HK-2 (cell line): ENCODE measurements around the gene F10.

Experiments
- DNase-seq: peaks from one replicate; pipeline ENCODE4 v3.0.0-alpha.2; 2018; ENCODE audit not compliant: unreplicated experiment

The F10 gene

DNA sequence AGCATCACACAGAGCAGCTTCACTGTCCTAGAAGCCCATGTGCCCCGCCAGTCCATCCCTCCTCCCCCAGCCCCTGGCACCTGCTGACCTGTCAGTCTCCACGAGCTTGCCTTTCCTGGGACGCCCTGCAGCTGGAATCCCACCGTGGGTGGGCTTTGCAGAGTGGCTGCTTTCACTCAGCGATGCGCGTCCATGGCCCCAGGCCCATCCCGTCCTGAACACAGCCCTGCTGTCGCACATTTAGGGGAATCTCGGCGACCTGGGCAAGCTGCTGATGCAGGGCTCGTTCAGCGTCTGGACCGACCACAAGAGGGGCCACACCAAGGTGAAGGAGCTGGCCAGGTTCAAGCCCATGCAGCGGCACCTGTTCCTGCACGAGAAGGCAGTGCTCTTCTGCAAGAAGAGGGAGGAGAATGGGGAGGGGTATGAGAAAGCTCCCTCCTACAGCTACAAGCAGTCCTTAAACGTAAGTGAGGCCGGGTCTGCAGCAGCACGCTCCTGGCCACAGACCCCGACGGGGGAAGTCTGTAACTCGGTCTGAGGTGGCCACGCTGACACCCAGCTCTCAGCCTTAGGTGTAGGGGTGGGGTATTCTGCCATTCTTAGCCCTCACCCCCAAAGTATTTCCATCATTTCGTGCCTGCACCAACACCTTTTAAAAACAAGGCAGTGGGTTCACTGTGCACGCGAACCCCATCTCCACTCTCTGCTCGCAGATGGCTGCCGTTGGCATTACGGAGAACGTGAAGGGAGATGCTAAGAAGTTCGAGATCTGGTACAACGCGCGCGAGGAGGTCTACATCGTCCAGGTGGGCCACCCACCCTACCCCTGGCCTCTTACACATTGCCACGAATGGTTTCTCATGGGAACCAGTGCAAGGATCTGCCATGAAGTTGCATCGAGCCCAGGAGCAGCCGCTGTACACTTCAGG is 35.3 kb upstream of the F10 start:
- no peak for DNase-seq

DNA sequence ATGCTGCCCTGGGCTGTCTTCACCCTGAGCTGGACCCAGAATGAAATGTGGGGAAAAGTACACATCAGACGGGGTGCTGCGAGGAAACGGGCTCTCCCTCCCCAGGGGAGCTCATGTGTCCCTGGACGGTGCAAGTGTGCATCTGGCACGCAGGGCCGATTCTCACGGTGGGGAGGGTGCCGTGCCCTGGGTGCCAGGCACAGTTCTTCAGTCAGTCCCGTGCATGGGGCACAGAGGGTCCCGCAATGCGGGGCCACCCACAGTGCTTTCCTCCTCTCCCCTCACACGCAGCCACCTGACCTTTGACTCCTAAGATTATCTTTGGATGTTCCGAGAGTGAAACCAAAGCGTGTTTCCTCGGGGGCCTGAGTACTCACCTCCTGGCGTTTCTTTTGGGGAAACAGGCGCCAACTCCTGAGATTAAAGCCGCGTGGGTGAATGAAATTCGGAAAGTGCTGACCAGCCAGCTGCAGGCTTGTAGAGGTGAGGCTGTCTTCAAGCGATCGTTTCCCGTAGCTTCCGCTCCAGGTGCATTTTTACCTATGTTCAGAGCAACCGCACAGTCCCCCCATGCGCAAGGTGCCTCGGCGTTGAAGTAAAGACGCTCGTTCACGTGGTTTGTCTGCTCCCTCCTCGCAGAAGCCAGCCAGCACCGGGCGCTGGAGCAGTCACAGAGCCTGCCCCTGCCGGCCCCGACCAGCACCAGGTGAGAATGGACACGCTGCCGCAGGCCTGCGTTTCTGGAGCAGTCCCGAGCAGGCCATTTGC is 34.5 kb upstream of the F10 start:
- no peak for DNase-seq

GRCh38 chr13:113088691-113089020 is 33.9 kb upstream of the F10 start:
- no peak for DNase-seq

DNA sequence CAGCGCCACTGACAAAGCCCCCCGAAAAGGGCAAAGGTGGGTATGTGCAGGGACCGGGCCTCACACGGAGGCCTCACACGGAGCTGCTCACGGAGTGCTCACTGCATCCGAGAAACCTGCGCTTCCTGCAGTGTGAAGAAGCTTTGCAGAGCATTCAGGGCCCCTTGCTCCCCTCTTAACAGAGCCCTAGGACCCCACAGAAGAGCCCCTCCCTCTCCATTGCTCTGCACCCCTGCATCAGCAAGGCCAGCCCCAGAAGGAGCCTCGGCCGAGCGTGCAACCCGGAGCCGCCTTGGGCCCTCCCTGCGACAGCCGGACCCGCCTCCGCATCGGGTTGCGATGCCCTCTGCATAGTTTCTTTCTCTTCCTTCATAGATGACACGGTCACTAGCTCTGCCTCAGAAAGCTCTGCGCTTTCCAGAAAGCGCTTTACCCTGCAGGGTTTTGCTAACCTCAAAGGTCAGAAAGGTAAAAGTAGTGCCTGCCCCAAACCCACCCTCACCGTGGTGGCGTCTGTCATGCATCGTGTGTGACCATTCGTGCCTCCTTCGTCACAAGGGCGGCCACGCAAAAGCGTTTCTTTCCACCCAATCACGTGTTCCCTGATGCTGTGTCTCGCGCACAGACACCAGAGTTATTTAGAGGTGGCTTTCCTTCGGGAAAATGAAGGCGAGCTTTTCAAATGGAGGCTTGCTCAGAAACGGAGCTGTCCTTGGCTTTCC is 32.7 kb upstream of the F10 start:
- no peak for DNase-seq

DNA sequence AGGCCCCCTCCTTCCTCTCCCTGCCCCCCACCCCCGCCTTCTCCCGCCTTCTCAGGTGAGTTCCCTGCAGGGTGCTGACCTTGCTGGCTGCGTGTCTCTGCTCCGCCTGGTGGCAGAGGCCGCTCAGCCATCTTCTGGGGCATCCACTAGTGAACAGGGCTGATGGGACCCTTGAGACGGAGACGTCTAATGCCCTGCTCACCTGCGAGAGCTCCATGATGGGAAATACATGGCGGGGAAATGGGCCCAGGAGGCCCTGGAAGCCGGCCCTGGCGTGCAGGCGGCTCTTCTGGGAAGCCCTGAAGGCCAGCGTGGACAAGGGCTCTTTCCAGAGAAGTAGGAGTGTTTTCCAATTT is 32.2 kb upstream of the F10 start:
- DNase-seq = no peak

DNA sequence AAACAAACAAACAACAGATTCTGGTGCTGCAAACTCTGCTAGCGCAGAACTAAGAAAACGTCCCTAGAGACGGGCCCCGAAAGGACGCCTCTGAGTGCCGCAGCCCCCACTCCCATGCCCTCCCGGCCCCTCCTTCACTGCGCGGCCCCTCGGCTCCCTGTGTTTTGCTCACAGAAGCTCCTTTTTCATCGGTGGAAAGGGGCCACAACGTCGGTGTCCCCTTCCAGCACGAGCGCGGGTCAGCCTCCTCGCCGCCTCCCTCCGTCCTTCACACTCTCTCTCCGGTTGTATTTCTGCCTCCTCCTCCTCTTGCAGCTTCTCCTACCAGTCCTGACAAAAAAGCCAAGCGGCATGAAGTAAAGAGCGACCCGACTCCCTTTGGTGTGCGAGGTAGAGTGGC is 31.8 kb upstream of the F10 start:
- no peak for DNase-seq

- DNase-seq = no peak
Observed at GRCh38 chr13:113091211-113091771, 31.3 kb upstream of the F10 start.

DNA sequence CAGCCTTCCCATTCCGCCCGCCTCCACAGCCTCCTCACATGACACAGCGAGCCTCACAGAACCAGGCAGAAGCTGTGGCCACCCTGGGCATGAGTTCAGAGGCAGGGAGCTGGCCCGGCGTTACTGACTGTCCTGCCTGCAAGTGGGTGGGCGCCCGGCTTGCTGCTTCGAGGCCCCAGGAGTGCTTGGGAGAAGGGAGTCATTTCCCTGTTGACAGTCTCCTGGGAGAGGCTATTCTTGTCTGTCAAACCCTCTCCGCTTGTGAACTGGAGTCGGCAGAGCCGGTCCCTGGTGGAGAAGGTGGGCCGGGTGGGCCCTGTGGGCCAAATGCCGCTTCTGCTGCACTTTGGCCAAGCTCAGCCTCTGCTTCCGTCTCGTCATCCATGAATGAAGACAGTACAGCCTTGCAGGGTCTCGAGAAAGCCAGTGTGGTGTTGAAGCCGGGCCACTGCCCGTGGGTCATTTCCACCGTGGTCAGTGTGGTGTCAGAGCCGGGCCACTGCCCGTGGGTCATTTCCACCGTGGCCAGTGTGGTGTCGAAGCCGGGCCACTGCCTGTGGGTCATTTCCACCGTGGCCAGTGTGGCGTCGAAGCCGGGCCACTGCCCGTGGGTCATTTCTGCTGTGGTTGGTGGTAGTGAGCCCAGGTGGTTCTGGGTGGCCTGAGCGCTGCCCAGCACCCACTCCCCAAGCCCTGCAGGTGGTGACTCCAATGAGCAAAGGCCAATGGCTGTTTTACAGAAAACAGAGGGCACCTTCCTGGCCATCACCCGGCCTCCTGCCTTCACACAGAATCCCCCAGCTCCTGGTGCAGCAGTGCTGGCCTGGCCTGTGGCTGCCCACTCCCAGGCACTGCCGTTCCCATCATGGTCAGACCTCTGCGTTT is 30.5 kb upstream of the F10 start:
- no peak for DNase-seq

- no peak for DNase-seq
Observed at GRCh38 chr13:113092776-113093579, 29.6 kb upstream of the F10 start.

DNA sequence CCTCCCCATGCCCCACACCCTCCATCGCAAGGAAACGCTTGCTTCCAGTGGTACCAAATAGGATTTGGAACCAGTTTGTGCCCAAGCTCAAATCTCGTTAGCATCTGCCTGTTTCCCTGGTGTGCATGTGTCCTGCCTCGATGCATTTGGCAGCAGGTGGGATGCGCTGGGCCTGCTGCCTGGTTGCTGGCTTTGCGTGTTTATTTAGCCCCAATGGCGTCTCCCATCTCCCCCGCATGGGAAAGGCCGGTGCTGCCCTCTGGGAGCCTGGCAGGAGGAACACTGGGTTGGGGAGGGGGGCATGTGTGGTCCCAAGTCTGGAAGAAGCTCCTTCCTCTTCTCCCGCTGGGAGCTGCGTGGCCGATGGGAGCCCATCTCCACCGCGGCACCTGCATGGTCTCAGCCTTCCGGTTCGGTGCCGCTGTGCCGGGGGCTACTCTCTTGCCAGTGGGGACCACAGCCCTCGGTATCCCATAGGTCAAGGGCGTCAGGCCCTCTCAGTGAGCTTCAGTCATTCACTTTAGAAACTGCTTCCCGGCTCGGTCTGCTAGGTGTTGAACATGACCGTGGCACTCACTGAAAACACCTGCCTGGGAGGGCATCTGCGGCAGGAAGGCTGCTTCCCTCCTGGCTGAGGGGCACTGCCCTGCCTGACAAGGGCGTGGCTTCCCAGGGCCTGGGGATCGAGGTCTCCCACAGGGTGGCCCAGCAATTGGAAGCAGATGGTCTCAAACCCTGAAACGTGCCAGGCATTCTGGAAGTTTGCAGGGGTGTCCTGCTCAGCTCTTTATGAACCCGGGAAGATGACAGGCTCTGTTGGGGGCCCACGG is 28.8 kb upstream of the F10 start:
- no peak for DNase-seq

DNA sequence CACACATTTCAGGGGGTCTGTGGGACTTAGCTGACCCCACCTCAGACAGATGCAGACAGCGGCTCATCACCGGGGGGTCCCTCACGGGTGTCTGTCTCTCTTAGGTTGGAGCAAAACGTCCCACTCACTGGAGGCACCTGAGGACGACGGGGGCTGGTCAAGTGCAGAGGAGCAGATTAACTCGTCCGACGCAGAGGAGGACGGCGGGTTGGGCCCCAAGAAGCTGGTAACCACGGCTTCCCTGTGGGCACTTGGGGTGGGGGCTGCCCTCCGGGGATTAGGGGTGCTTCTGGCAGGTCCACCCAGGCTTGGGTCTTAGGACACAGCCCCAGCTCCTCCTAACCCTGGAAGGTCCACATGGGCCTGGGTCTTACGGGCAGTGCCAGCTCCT is 28.2 kb upstream of the F10 start:
- no peak for DNase-seq

- DNase-seq = no peak
Observed at GRCh38 chr13:113095146-113096051, 27.2 kb upstream of the F10 start.

GRCh38 chr13:113096052-113096744 is 26.4 kb upstream of the F10 start:
- DNase-seq = no peak

GRCh38 chr13:113096745-113097305 is 25.8 kb upstream of the F10 start:
- DNase-seq = no peak

DNA sequence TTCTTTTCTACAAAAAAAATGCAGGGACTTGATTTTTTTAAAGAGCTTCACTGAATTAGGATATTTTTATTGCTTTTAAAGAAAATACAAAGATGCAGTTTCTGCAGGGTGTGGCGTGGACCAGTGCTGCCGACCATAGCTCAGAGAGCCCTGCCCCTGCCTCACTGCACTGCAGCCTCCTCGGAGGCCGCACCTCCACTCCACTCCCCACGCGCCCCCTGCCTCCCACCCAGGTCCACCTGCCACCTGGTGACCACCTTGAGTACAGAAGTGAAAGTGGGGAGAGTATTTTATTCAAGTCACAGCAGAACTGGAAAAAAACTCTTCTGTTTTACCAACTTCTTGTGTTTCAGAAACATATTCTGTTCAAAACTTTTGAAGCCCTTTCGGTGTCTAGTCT is 24.9 kb upstream of the F10 start:
- no peak for DNase-seq

GRCh38 chr13:113098162-113098732 is 24.4 kb upstream of the F10 start:
- DNase-seq = no peak

- no peak for DNase-seq
Observed at GRCh38 chr13:113099142-113099541, 23.5 kb upstream of the F10 start.
